WERI-Rb-1 (cell line): ENCODE measurements around the gene POU2F3.

Experiments used
- DNase-seq: peaks from one replicate; pipeline ENCODE4 v3.0.0-alpha.2; 2020
- H3K27ac ChIP-seq: fragments of 250-450 bp; sonication (Bioruptor Pico); 2 replicates; pipeline ENCODE4 v1.5.1; 2020; ENCODE audit warnings: mild to moderate bottlenecking, moderate library complexity
- H3K27me3 ChIP-seq: fragments of 250-450 bp; sonication (Bioruptor Pico); 2 replicates; pipeline ENCODE4 v1.5.1; 2021; ENCODE audit warnings: mild to moderate bottlenecking, low read depth, moderate library complexity; ENCODE audit not compliant: insufficient read depth, severe bottlenecking
- H3K36me3 ChIP-seq: fragments of 250-450 bp; sonication (Bioruptor Pico); 2 replicates; pipeline ENCODE4 v1.5.1; 2020; ENCODE audit warnings: mild to moderate bottlenecking, moderate library complexity
- H3K4me3 ChIP-seq: 2 replicates; pipeline ENCODE4 v1.5.1; 2011; ENCODE audit warnings: low read depth, mild to moderate bottlenecking, control low read depth, low read length
- H3K9me3 ChIP-seq: fragments of 250-450 bp; sonication (Bioruptor Pico); 2 replicates; pipeline ENCODE4 v1.5.1; 2021; ENCODE audit warnings: mild to moderate bottlenecking, moderate library complexity; ENCODE audit not compliant: severe bottlenecking
- TF ChIP-seq, protein P1 (sequence below): IDR thresholded peaks from 2 replicates; pipeline ENCODE4 v1.5.1; 2011; ENCODE audit warnings: low read depth, mild to moderate bottlenecking, control low read depth, inconsistent platforms, low read length

Gene POU2F3

DNA sequence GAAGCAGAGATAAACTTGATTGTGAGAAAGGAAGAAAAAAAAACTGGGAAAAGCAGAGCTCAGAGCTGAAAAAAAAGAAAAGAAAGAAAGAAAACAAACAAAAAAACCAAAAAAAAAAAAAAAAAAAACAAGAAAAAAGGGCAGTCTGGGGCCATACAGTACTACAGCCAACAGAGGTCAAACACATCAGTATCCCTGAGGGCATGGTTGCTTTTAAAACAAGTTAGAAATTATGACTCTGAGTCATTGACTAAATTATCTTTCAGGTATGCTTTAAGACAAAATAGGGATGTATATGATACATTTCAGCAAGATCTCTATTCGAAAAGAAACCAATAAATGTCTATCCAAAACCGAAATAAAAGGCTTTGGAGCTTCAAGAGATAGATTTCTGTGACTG lies 48.1 kb downstream of the POU2F3 start:
- H3K27me3 ChIP-seq, result no peaks in the 10 kb centered on the region
- DNase-seq, result no peak
- TF ChIP-seq, protein P1, sequence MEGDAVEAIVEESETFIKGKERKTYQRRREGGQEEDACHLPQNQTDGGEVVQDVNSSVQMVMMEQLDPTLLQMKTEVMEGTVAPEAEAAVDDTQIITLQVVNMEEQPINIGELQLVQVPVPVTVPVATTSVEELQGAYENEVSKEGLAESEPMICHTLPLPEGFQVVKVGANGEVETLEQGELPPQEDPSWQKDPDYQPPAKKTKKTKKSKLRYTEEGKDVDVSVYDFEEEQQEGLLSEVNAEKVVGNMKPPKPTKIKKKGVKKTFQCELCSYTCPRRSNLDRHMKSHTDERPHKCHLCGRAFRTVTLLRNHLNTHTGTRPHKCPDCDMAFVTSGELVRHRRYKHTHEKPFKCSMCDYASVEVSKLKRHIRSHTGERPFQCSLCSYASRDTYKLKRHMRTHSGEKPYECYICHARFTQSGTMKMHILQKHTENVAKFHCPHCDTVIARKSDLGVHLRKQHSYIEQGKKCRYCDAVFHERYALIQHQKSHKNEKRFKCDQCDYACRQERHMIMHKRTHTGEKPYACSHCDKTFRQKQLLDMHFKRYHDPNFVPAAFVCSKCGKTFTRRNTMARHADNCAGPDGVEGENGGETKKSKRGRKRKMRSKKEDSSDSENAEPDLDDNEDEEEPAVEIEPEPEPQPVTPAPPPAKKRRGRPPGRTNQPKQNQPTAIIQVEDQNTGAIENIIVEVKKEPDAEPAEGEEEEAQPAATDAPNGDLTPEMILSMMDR, result no peak
- H3K9me3 ChIP-seq, result no peaks in the 10 kb centered on the region
- H3K4me3 ChIP-seq, result no peak overlapping the region
- no peak overlapping the region for H3K27ac ChIP-seq
- H3K36me3 ChIP-seq, result no peaks in the 10 kb centered on the region

DNA sequence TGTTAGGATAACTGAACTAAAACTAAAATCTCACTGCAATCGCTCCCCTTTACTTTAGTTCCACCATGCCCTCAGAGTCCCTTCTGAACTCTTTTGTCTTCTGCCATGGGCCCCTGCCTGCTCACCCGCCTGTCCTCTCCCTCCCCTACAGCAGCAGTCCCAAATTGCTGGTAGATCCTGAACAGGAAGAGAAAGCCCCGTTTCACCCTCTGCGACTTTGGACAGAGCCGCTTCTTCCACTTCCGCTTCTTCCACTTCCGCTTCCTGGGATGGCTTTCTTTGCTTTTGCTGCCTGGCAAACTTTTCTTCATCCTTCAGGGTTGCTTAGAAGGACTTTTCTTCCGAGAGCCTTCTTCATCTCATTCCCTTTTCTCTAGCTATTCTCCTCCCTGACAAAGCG lies 49.5 kb downstream of the POU2F3 start:
- DNase-seq, result no peak
- Histone ChIP-seq H3K4me3 (no peak overlapping the region), H3K36me3 (no peaks in the 10 kb centered on the region), H3K9me3 (no peaks in the 10 kb centered on the region), H3K27me3 (no peaks in the 10 kb centered on the region), H3K27ac (no peak overlapping the region)
- TF ChIP-seq, protein P1, result no peak

GRCh38 chr11:120290956-120291355 lies 51.0 kb downstream of the POU2F3 start:
- DNase-seq, result no peak
- TF ChIP-seq, protein P1, result no peak
- H3K9me3 ChIP-seq, result no peaks in the 10 kb centered on the region
- H3K4me3 ChIP-seq, result no peak overlapping the region
- no peaks in the 10 kb centered on the region for H3K36me3 ChIP-seq
- no peaks in the 10 kb centered on the region for H3K27me3 ChIP-seq
- no peak overlapping the region for H3K27ac ChIP-seq

DNA sequence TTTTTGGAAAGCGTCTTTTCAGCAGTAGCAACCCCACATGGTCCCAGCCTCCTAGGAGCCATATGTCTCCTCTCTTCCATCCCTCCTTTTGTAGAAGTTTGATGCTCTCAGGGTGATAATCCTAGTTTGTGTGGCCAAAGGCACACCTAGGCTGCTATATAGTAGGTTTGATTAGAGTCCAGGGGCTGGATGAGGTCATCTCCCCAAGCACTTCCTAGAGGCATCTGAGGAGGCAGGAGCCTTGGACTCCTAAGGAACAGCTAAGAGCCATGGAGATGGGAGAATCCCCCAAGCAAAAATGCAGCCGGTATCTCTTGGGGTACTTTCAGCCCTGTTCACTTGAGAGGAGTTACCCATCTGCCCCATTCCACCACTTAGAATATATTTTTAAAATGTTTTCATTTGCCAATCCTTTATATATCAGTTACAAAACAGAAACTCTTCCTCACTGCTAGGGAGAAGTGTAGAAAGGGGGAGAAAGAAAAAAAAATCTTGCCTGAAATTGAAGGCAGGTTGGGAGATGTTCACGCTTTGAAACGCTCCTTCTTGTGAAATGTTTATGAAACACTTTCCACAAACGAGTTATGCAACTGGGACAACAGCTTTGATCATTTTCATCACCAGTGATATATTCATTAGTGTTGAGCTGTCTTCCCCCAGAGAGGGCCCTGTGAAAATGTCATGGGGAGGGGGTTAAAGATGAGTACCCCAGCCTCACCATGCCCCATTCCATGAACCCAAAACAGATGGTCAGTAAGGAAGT lies 53.3 kb downstream of the POU2F3 start:
- DNase-seq, result no peak
- H3K9me3 ChIP-seq, result no peaks in the 10 kb centered on the region
- no peak overlapping the region for H3K4me3 ChIP-seq
- no peak overlapping the region for H3K27ac ChIP-seq
- no peaks in the 10 kb centered on the region for H3K27me3 ChIP-seq
- TF ChIP-seq, protein P1, result no peak
- H3K36me3 ChIP-seq, result no peaks in the 10 kb centered on the region

DNA sequence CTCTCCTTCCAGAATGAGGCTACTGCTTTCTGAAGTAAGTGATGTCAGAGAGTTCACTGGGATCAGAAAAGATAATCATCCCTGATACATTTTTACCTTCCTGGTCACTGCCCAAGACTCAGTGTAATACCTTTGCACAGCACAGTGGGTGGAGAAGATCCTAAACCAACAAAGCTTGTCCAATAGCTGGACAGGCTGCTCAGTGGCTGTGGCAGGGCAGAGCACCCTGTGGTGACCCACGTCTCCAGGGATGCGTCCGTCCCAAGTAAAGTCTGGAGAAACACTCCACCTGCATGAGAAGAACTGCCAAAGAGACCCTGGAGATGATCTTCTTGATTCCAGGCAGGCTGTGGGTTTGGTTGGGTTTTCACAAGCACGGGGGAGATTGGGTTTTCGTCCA lies 54.2 kb downstream of the POU2F3 start:
- H3K36me3 ChIP-seq, result no peaks in the 10 kb centered on the region
- no peaks in the 10 kb centered on the region for H3K9me3 ChIP-seq
- no peak overlapping the region for H3K27ac ChIP-seq
- no peak for DNase-seq
- H3K27me3 ChIP-seq, result no peaks in the 10 kb centered on the region
- TF ChIP-seq, protein P1, result no peak
- H3K4me3 ChIP-seq, result no peak overlapping the region

DNA sequence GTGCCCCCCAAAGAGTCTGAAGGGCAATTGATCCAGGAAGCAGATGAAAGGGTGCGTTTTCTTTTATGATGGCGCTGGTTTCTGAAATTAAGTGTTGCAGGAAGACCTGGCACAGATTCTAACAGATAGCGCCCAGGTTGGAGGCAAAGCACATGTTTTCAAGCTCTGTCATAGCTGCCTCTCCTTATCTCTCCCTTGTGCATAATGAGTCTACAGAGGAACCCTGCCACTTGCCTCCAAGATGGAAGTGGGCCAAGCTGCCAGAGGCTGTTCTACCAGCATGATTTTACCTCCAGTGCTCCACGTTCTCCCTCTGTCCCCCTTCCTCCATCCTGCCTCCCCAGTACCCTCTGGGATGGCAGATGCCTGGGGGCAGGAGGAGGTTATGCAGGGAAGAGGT lies 55.2 kb downstream of the POU2F3 start:
- no peaks in the 10 kb centered on the region for H3K9me3 ChIP-seq

More for the DNA sequence above, 55.2 kb downstream of the POU2F3 start:
- H3K36me3 ChIP-seq, result no peaks in the 10 kb centered on the region
- DNase-seq, result no peak
- H3K4me3 ChIP-seq, result no peak overlapping the region
- H3K27me3 ChIP-seq, result no peaks in the 10 kb centered on the region
- TF ChIP-seq, protein P1, result no peak
- H3K27ac ChIP-seq, result no peak overlapping the region
